GM12878 (cell line): ENCODE results near the gene MB21D2.

Source experiments
- CBFB ChIP-seq: IDR thresholded peaks from 2 replicates; pipeline ENCODE4 v1.6.1; 2016; ENCODE audit warnings: antibody characterized with exemption, low read depth
- CTCF ChIP-seq, 3 experiments: IDR thresholded peaks in 2 of 3; conservative IDR thresholded peaks in 1 of 3; 2 replicates each; pipeline ENCODE4 v1.5.1; 2011; ENCODE audit warnings: low read depth in 3 of 3, low read length in 3 of 3, mild to moderate bottlenecking in 3 of 3, control low read depth in 2 of 3, moderate library complexity in 2 of 3, inconsistent platforms in 1 of 3, mixed read lengths in 1 of 3; ENCODE audit not compliant: control insufficient read depth in 2 of 3, insufficient read depth in 1 of 3; ENCODE audit errors: extremely low read depth in 1 of 3
- EZH2 ChIP-seq: IDR thresholded peaks from 2 replicates; pipeline ENCODE4 v1.6.1; 2012; ENCODE audit warnings: low read depth, mild to moderate bottlenecking, control low read depth, inconsistent platforms, low read length, borderline replicate concordance; ENCODE audit not compliant: control insufficient read depth
- JUNB ChIP-seq: IDR thresholded peaks from 2 replicates; pipeline ENCODE4 v1.6.1; 2016; ENCODE audit warnings: antibody characterized with exemption, mild to moderate bottlenecking
- NFXL1 ChIP-seq: fragments of 450-650 bp; IDR thresholded peaks from 2 replicates; pipeline ENCODE4 v1.6.1; 2017; ENCODE audit warnings: antibody characterized with exemption, mild to moderate bottlenecking, borderline replicate concordance
- SMC3 ChIP-seq: IDR thresholded peaks from 2 replicates; pipeline ENCODE4 v1.6.1; 2011; ENCODE audit warnings: low read length, improper control_type of control experiment, borderline replicate concordance
- SUZ12 ChIP-seq: fragments of 200-600 bp; sonication (generic); IDR thresholded peaks from one replicate; pipeline ENCODE4 v1.6.1; 2018; ENCODE audit warnings: antibody characterized with exemption, mild to moderate bottlenecking; ENCODE audit not compliant: unreplicated experiment
- TBL1XR1 ChIP-seq: IDR thresholded peaks from 2 replicates; pipeline ENCODE4 v1.6.1; 2012; ENCODE audit warnings: low read depth, low read length, improper control_type of control experiment
- ZNF274 ChIP-seq: IDR thresholded peaks from one replicate; pipeline ENCODE4 v1.8.0; 2011; ENCODE audit not compliant: insufficient read length, insufficient read depth
- ZNF384 ChIP-seq: IDR thresholded peaks from 2 replicates; pipeline ENCODE4 v1.6.1; 2012; ENCODE audit warnings: low read depth, mild to moderate bottlenecking, low read length, improper control_type of control experiment, borderline replicate concordance
- ZZZ3 ChIP-seq: IDR thresholded peaks from 2 replicates; pipeline ENCODE4 v1.6.1; 2011; ENCODE audit warnings: low read depth; ENCODE audit not compliant: control insufficient read depth, insufficient read length
- TF ChIP-seq, protein P1 (sequence below): IDR thresholded peaks from 2 replicates; pipeline ENCODE4 v1.6.1; 2011; ENCODE audit warnings: low read depth, mild to moderate bottlenecking, low read length, moderate library complexity, borderline replicate concordance; ENCODE audit errors: extremely low read depth

GRCh38 chr3:192855434-192855833 is 62.2 kb downstream of the MB21D2 start:
- no peak for TF ChIP-seq EZH2
- TF ChIP-seq, protein P1, sequence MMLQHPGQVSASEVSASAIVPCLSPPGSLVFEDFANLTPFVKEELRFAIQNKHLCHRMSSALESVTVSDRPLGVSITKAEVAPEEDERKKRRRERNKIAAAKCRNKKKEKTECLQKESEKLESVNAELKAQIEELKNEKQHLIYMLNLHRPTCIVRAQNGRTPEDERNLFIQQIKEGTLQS: no peak
- no peak for TF ChIP-seq ZNF384
- no peak; the same call in 1 of the 2 replicates for TF ChIP-seq JUNB
- no peak for TF ChIP-seq CBFB
- TF ChIP-seq CTCF (IDR thresholded peaks at IDR 0.05 in 2 of 3, conservative IDR thresholded peaks at IDR 0.05 in 1 of 3; ENCODE audit: control insufficient read depth in 2 of 3, extremely low read depth in 1 of 3, insufficient read depth in 1 of 3, low read depth in 3 of 3, low read length in 3 of 3): no peak
- no peak for TF ChIP-seq NFXL1
- no peak for TF ChIP-seq ZZZ3
- TF ChIP-seq SUZ12: no peak
- TF ChIP-seq TBL1XR1: no peak
- TF ChIP-seq SMC3: no peak
- TF ChIP-seq ZNF274: no peak
